Measurements from ENCODE around the gene LRRC75A.

GRCh38 chr17:16483021-16483645 lies 8.9 kb downstream of the LRRC75A start:
- no peak for TF ChIP-seq CTCF (IDR thresholded peaks at IDR 0.05)
- TF ChIP-seq ZFX (IDR thresholded peaks at IDR 0.05; ENCODE audit: borderline replicate concordance): no peak
